NCI-H2029 treated with DMSO at 0.1 percent for 48 hours (cell line): Measurements from ENCODE around the gene OSBPL5.

Experiments used
- DNase-seq: peaks from one replicate; lab custom pipeline; 2025; lab: John Stamatoyannopoulos, UW

The OSBPL5 gene

GRCh38 chr11:3051196-3052108, 113.7 kb downstream of the OSBPL5 start:
- DNase-seq, result no peak

- no peak for DNase-seq
Measured at GRCh38 chr11:3050386-3051195, 114.5 kb downstream of the OSBPL5 start.

GRCh38 chr11:3049430-3050243, 115.5 kb downstream of the OSBPL5 start:
- no peak for DNase-seq

GRCh38 chr11:3047637-3048036, 117.5 kb downstream of the OSBPL5 start:
- no peak for DNase-seq

GRCh38 chr11:3046641-3047040, 118.5 kb downstream of the OSBPL5 start:
- DNase-seq, result no peak

- DNase-seq, result no peak
Measured at GRCh38 chr11:3046190-3046589, 118.9 kb downstream of the OSBPL5 start.

- DNase-seq, result no peak
Measured at GRCh38 chr11:3044915-3045314, 120.2 kb downstream of the OSBPL5 start.

GRCh38 chr11:3044004-3044403, 121.1 kb downstream of the OSBPL5 start:
- DNase-seq, result no peak

- DNase-seq, result no peak
Measured at GRCh38 chr11:3043315-3043871, 121.7 kb downstream of the OSBPL5 start.

GRCh38 chr11:3042496-3043314, 122.4 kb downstream of the OSBPL5 start:
- DNase-seq, result no peak

- no peak for DNase-seq
Measured at GRCh38 chr11:3041699-3042441, 123.2 kb downstream of the OSBPL5 start.

- no peak for DNase-seq
Measured at GRCh38 chr11:3040881-3041280, 124.2 kb downstream of the OSBPL5 start.

GRCh38 chr11:3037945-3038271, 127.2 kb downstream of the OSBPL5 start:
- no peak for DNase-seq
